DND-41 (cell line): Measurements from ENCODE around the gene BAG2.

Experiments used
- ATAC-seq: fragments of 200-7000 bp; cut with Tn5 transposase; 3 replicates; pipeline ENCODE4 v1.9.1; 2021; ENCODE audit warnings: low read depth; ENCODE audit not compliant: insufficient read depth
- DNase-seq: peaks from one replicate; pipeline ENCODE4 v3.0.0-alpha.2; 2020
- H2AFZ ChIP-seq: 2 replicates; pipeline ENCODE4 v1.6.0; 2012; ENCODE audit warnings: low read depth, low read length
- H3K27ac ChIP-seq: 2 replicates; pipeline ENCODE4 v1.5.1; 2012; ENCODE audit warnings: low read length, inconsistent platforms
- H3K27me3 ChIP-seq: fragments of 200-600 bp; sonication (generic); 2 replicates; pipeline ENCODE4 v1.6.0; 2012; ENCODE audit warnings: low read length, mild to moderate bottlenecking, inconsistent platforms; ENCODE audit not compliant: insufficient read depth, poor library complexity
- H3K36me3 ChIP-seq: 2 replicates; pipeline ENCODE4 v1.5.1; 2012; ENCODE audit warnings: low read length, inconsistent platforms; ENCODE audit not compliant: insufficient read depth
- H3K4me1 ChIP-seq: 2 replicates; pipeline ENCODE4 v1.5.1; 2012; ENCODE audit warnings: mild to moderate bottlenecking, low read length; ENCODE audit not compliant: insufficient read depth
- H3K4me2 ChIP-seq: 2 replicates; pipeline ENCODE4 v1.6.0; 2012; ENCODE audit warnings: mild to moderate bottlenecking, moderate library complexity, low read length, inconsistent platforms; ENCODE audit not compliant: insufficient read depth
- H3K4me3 ChIP-seq, 2 experiments: fragments of 200-600 bp in 1 of 2; shearing (Covaris generic) in 1 of 2; 2 replicates each; pipeline ENCODE4 v1.5.1; 2012 to 2016; ENCODE audit warnings: inconsistent platforms in 2 of 2, low read length in 2 of 2, mild to moderate bottlenecking in 2 of 2, low read depth in 1 of 2, moderate library complexity in 1 of 2
- H3K79me2 ChIP-seq: 2 replicates; pipeline ENCODE4 v1.6.0; 2012; ENCODE audit warnings: low read length, inconsistent platforms; ENCODE audit not compliant: insufficient read depth
- H3K9ac ChIP-seq: 2 replicates; pipeline ENCODE4 v1.6.0; 2012; ENCODE audit warnings: low read depth, mild to moderate bottlenecking, inconsistent platforms, low read length, moderate library complexity
- H3K9me3 ChIP-seq: 2 replicates; pipeline ENCODE4 v1.5.1; 2012; ENCODE audit warnings: low read length, moderate library complexity, mild to moderate bottlenecking, inconsistent platforms; ENCODE audit not compliant: insufficient read depth, severe bottlenecking
- H4K20me1 ChIP-seq: 2 replicates; pipeline ENCODE4 v1.6.0; 2012; ENCODE audit warnings: low read length; ENCODE audit not compliant: insufficient read depth
- CTCF ChIP-seq: IDR thresholded peaks from 2 replicates; pipeline ENCODE4 v1.5.1; 2012; ENCODE audit warnings: borderline replicate concordance, low read length, moderate library complexity, mild to moderate bottlenecking; ENCODE audit not compliant: poor library complexity, severe bottlenecking; ENCODE audit errors: extremely low read depth
- EZH2 ChIP-seq: IDR thresholded peaks from 3 replicates; pipeline ENCODE4 v1.6.1; 2012; ENCODE audit warnings: borderline replicate concordance, low read depth, mild to moderate bottlenecking, moderate library complexity, low read length, inconsistent platforms; ENCODE audit not compliant: severe bottlenecking

BAG2 gene

DNA sequence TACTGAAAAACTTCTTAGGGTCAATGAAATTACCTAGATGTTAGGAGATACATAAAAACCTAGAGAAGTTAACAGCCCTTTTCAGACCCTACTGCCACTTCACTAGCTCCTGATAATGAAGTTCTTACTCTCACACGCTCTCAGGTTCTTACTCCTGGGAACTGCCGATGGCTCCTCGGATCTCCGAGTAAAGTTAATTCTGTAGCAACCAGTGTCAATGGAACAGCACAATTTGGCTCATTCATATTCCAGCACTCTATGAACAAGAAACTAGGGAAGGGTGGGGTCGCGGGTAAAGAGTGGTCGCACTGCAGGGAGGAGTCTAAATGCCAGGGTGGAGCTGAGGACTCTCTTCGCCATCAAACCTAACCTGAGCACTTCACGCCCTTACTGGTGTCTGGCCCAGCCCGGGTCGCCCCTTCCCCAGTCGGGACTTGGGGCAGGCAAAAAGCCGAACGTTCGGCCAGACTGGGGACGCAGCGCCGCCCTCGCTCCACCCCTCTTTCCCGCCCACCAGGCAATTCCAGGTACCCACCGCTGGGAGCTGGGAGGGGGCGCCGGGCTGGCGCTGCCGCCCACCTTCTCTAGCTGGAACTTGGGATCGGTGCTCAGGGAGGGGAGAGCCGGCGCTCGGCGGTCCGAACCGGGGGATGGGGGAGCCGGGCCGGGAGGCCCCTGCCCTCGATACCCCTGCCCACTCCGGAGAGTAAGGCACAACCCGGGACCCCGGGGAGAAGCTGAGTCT lies 49.2 kb downstream of the BAG2 start:
- ATAC-seq (peak; percentile 70), DNase-seq (peak; percentile 66)
- Histone ChIP-seq H3K9ac (peak overlapping the region; percentile 66), H3K27ac (peak overlapping the region; percentile 66), H3K4me3 (peak overlapping the region; percentile 74 to 90), H3K79me2 (peaks cover 52% of the 10 kb centered on the region), H3K4me1 (peaks cover 26% of the 10 kb centered on the region), H3K36me3 (no peaks in the 10 kb centered on the region), H2AFZ (peak overlapping the region; percentile 90), H4K20me1 (no peaks in the 10 kb centered on the region), H3K4me2 (peak overlapping the region; percentile 83), H3K9me3 (no peaks in the 10 kb centered on the region), H3K27me3 (no peaks in the 10 kb centered on the region)
- TF ChIP-seq EZH2 (no peak), CTCF (peak; percentile 49)

GRCh38 chr6:57221936-57222742 lies 50.0 kb downstream of the BAG2 start, which contains the start of gene RAB23:
Gene RAB23, minus strand, starts transcription at chr6:57222307. Its CDS starts 11,927 bp downstream, at chr6:57210380.
- DNase-seq = peak; percentile 86
- Histone ChIP-seq H2AFZ (peak within 1 kb of the TSS; percentile 90), H3K9ac (peak within 1 kb of the TSS; percentile 66), H3K36me3 (no peaks in the 10 kb centered on the region), H3K4me1 (peaks cover 26% of the 10 kb centered on the region), H3K27ac (peak within 1 kb of the TSS; percentile 66), H3K9me3 (no peaks in the 10 kb centered on the region), H3K4me3 (peak within 1 kb of the TSS; percentile 74 to 90), H4K20me1 (no peaks in the 10 kb centered on the region), H3K27me3 (no peaks in the 10 kb centered on the region), H3K4me2 (peak within 1 kb of the TSS; percentile 83), H3K79me2 (peaks cover 45% of the 10 kb centered on the region)
- TF ChIP-seq CTCF (no peak), EZH2 (no peak)
- peak; percentile 87 for ATAC-seq

DNA sequence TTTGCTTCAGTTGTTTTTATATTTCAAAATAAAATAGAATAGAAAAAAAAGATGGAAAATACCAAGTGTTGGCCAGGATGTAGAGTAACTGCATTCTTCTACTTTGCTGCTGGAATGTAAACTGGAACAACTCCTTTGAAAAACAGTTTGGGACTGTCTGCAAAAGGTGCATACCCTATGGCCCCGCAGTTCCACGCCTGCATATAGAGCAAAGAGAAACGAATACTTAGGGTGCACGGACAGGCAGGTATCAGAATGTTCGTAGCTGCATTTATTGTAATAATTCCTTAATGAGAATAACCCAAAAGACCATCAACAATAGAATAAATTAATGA lies 50.6 kb downstream of the BAG2 start:
- DNase-seq = no peak
- H3K9me3 ChIP-seq = no peaks in the 10 kb centered on the region
- peak overlapping the region; percentile 90 for H2AFZ ChIP-seq
- peak overlapping the region; percentile 83 for H3K4me2 ChIP-seq
- H3K36me3 ChIP-seq = no peaks in the 10 kb centered on the region
- H3K4me3 ChIP-seq = peak overlapping the region; percentile 74 to 90; a peak in 3 of 4 replicates
- no peak for TF ChIP-seq CTCF
- TF ChIP-seq EZH2 = no peak
- no peak for ATAC-seq
- H3K9ac ChIP-seq = peak overlapping the region; percentile 66
- no peaks in the 10 kb centered on the region for H4K20me1 ChIP-seq
- H3K79me2 ChIP-seq = peaks cover 40% of the 10 kb centered on the region
- H3K27me3 ChIP-seq = no peaks in the 10 kb centered on the region
- H3K27ac ChIP-seq = no peak overlapping the region
- peaks cover 26% of the 10 kb centered on the region for H3K4me1 ChIP-seq
